Measurements from ENCODE around the gene PLAU. TPM values are rescaled to one million over a fixed set of nuclear protein-coding genes. Genes with fewer than 3 reads are reported as not detected.
A peak's percentile ranks its signal among the peaks of the same experiment; 100 is the strongest.
"Not testable (repeated sequence)": the region's sequence is repeated elsewhere in the genome, so short reads cannot be mapped to it uniquely, and the experiment has no call there.

Gene PLAU
- polyA plus RNA-seq, 4 donors: 11.9 to 35.9 (median 20.3) TPM

DNA sequence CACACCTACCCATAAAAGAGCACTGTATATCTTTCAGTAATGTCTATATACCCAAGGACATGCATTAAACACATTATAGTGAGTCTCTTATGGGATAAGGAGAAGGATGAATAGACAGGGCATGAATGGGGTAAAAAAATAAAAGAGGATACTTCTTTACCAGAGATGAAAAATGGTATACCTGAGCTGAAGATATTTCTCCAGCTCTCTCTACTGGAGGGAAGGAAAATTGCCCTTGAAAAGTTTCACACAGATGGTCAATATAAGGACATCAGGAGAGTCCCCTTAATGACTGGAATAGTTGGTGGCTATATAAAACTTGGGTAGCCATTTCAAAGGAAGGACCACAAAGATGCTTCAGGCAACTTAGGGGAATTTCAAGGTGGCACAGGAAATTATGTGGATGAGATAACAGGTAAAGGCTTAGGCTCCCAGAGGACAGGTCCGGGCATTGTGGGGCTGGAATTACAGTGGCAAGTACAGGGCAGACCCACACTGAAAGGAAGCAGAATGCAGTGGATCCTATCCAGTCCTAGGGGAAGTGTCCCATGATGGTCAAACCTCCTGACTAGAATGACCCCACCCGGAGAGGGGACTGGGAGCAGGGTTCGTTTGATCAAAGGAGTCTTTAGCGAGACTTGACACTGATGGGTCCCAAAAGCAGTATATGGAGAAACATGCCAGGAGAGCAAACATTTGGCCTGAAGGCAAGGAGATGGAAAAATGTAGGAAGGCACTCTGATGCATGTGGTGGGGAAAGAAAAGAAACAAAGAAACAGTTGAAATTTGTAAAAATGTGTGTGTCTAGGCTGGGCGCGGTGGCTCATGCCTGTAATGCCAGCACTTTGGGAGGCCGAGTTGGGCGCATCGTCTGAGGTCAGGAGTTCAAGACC, 35.6 kb downstream of the PLAU start:
- no peak for DNase-seq (ENCODE audit: low read depth in 4 of 4, low spot score in 3 of 4)

DNA sequence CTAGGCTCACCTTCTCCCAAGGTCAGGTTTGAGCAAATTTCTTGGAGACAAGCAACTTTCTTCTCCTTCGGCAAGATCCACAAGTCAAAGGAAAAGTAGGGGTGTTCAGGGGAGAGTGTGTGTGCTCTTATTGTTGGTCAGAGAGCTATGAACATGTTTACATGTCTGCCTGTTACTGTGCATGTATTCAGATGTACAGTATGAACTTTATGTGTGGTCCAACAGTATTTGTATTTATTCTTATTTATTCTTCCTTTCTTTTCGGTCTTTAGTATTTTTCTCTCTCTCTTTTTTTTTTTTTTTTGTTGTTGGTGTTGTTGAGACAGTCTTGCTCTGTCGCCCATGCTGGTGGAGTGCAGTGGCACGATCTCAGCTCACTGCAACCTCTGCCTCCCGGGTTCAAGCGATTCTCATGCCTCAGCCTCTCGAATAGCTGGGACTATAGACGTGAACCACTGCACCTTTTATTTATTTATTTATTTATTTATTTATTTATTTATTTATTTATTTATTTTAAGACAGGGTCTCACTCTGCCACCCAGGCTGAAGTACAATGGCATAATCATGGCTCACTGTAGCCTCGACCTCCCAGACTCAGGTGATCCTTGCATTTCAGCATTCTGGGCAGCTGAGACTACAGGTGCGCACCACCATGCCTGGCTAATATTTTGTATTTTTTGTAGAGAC, 38.2 kb downstream of the PLAU start:
- no peak for DNase-seq (ENCODE audit: low read depth in 4 of 4, low spot score in 3 of 4)

DNA sequence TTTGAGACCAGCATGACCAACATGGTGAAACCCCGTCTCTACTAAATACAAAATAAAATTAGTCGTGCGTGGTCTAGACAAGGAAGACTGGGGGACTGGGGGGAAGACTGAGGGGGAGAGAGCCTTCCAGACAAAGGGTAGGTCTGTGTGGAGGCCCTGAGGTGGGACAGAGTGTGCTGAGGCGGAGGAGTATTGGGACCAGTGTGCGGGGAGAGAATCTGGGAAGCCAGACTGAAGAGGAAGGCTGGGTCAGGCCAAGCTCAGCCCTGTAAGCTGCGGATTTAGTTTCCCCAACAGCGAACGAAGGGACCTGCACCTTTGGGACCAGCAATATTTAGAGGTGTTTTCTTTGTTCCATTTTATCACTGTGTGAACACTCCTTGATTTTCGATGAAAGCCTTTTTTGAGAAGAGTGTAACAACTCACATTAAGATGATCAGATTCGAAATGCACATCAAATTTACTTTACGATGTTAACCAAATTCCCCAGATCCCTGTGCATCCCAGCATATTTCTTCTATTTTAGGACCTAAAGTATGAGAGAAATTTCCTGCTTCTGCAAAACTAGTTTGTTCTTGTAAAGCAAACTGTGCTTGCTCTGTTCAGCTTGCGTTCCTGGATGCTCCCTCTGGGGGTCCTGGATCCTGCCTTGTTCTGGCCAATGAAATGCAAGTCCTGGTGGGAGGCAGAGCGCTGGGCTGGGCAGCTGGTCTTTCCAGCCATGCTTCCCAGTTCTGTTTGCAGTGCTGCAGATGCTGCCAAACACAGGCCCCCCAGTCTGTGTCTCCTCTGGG, 39.4 kb downstream of the PLAU start:
- no peak for DNase-seq (ENCODE audit: low read depth in 4 of 4, low spot score in 3 of 4)

GRCh38 chr10:73953665-73954064, 42.7 kb downstream of the PLAU start:
- no peak for DNase-seq (ENCODE audit: low read depth in 4 of 4, low spot score in 3 of 4)

DNA sequence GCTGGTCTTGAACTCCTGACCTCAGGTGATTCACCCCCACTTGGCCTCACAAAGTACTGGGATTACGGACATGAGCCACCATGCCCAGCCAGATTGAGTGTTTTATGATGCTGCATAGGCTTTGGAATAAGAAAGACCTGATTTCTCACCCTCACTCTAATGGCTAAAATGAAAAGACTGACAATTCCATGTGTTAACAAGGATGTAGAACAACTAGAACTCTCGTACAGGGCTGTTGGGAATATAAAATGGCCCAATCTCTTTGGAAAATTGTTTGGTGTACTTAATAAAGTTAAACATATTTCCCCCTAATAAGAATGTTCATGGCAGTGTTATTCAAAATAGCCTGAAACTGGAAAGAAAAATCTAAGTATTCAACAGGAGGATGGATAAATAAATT, 43.8 kb downstream of the PLAU start:
- DNase-seq (ENCODE audit: low read depth in 4 of 4, low spot score in 3 of 4): no peak

- no peak for DNase-seq (ENCODE audit: low read depth in 4 of 4, low spot score in 3 of 4)
Measured at GRCh38 chr10:73955719-73956118, 44.8 kb downstream of the PLAU start.

DNA sequence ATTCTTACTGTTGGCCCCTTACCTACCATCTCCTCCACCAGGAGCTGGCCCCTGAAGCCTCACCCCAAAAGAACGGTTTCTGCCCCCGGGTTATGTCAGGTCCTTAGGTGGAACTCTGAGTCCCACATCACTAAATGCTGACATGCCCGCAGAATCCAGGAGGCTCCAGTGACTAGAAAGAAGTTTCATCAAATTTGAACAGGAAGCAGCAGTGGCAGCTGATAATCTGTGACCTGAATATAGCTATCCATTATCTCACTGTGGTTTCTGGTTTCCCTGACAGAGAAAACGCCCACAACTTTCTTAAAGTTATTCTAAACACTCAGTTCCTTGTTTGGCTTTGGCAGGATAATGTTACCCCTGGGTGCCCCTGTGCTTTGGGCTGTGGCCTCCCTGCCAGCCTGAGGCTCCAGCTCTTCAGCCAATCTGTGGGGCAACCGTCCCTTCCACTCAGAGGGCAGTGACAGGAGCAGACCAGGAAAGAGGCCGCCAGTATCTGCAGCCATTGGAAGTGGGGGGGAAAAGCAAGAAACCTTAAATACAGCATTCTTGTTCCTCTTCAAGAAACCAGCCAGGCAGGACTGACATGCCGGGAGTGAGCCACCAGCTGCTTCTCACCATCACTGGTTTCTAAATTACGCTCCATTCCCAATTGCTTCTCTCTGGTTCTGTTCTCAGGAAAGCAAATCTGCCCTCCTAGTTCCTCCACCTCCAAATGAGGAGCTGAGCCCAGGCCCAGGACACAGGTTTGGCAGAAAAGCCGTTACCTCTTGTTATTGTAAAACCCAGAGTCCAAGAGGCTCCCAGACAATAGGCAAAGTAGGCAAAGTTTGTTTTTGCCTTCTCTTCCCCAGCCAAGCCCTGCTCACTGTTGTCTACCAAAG, 45.8 kb downstream of the PLAU start:
- DNase-seq (ENCODE audit: low read depth in 4 of 4, low spot score in 3 of 4): no peak

GRCh38 chr10:73959484-73960243, 48.7 kb downstream of the PLAU start:
- DNase-seq (ENCODE audit: low read depth in 4 of 4, low spot score in 3 of 4): no peak

DNA sequence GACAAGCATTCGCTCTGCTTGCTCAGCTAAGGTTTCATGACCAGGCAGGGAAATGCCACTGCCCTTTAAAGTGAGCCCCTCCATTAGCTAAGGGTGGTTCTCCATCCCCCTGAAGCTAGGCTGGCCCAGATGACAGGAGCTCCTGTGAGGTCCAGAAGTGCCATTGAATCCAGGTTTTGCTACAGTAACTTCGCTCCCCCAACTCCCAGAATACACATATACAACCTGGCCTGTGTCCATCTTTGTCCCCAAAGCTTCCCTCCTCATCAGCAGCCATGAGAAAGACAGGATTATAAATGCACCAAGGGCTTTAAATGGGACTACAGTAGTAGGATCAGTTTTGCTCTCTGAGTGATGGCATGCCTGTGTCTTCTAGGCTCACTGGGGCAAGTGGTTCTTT, 51.5 kb downstream of the PLAU start:
- DNase-seq (ENCODE audit: low read depth in 4 of 4, low spot score in 3 of 4): no peak

DNA sequence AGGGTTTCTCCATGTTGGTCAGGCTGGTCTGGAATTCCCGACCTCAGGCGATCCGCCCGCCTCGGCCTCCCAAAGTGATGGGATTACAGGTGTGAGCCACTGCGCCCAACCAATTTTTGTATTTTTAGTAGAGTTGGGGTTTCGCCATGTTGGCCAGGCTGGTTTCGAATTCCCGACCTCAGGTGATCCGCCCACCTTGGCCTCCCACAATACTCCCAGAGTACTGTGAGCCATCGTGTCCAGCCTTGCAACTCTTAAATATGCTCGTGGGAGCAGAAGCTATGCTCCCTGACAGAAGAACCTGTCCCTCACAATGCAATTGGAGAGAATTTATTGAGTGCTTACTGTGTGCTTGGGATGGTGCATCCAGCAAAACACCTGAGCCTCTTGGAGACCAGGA, 52.6 kb downstream of the PLAU start:
- not testable (repeated sequence) for DNase-seq (ENCODE audit: low read depth in 4 of 4, low spot score in 3 of 4)

- DNase-seq (ENCODE audit: low read depth in 4 of 4, low spot score in 3 of 4): no peak
Measured at GRCh38 chr10:73964743-73965142, 53.8 kb downstream of the PLAU start.

DNA sequence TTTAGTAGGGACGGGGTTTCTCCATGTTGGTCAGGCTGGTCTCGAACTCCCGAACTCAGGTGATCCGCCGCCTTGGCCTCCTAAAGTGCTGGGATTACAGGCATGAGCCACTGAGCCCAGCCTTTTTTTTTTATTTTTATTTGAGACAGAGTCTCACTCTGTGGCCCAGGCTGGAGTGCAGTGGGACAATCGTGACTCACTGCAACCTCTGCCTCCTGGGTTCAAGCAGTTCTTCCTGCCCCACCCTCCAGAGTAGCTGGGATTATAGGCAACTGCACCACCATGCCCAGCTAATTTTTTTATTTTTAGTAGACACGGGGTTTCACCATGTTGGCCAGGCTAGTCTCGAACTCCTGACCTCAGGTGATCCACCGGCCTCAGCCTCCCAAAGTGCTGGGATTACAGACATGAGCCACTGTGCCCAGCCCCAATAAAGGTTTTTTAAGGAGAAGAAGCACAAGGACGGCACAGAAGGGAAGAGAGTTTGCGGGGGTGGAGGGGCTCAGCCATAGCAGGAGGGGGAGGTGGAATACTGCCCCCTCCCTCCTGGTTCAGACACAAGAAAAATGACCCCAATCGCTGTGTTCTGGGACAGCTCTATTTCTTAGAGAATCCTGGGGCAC, 54.4 kb downstream of the PLAU start:
- DNase-seq (ENCODE audit: low read depth in 4 of 4, low spot score in 3 of 4): not testable (repeated sequence)

- peak; percentile 51 to 77 (median 66) for DNase-seq (ENCODE audit: low read depth in 4 of 4, low spot score in 3 of 4)
Measured at GRCh38 chr10:73965890-73966768, 55.2 kb downstream of the PLAU start.

- no peak for DNase-seq (ENCODE audit: low read depth in 4 of 4, low spot score in 3 of 4)
Measured at GRCh38 chr10:73967022-73967429, 56.1 kb downstream of the PLAU start.
